ENCODE measurements around the gene KLKB1.
"Not testable (repeated sequence)": the region's sequence is repeated elsewhere in the genome, so short reads cannot be mapped to it uniquely, and the experiment has no call there.

The KLKB1 gene

DNA sequence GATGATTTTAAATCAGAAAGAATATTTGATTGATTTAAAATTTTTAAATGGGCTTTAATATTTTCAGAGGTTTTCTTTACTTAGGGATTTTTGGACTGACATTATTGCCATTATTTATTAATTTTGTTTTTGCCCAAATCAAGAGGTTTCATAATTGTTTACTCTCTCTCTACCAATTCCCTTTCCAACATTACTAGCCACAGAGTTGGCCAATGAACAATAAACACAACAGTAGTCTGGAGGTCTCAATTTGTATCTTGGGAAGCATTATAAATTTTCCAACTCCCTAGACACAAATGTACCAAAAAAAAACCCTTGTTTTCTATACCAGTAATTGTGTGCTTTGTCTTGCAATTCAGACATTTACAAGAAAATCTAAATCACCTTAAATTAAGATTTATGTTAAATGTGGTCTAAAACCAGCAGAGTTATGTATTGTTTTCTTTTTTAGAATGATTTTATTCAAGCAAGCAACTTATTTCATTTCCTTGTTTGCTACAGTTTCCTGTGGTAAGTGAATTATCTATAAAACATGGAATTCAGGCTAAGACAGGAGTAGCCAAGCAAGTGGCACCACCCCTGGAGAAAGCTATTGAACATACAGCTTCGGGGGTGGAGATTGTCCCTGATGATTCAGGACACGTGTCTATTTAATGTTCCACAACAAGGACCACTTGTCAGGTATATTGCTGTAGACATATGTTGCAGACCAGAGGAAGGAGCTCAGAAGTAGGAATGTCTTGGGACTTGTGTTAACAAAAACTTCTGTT is 622 bp downstream of the KLKB1 start:
- no peak for DNase-seq

GRCh38 chr4:186228514-186228894 is 1.2 kb downstream of the KLKB1 start:
- no peak for DNase-seq

GRCh38 chr4:186234367-186234766 is 7.1 kb downstream of the KLKB1 start:
- DNase-seq = no peak

DNA sequence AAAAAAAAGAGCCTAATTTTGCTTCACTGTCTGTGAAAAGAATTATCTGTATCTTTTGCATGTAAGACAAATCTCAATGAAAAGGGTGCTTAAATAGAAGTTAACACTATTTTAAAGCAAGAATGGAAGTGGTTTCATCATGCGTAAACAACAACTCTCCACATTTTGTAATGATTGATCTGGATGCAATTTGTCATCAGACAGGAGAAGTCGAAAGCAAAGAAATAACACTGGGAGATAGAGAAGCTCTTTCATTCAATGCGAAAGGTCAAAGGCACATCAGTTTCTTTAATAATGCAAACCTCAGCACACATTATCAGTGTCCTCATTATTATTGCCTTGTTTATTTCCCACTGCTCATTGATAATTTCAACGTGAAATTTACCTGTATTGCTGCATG is 8.8 kb downstream of the KLKB1 start:
- DNase-seq = no peak

- DNase-seq = no peak
These were observed 13.1 kb downstream of the KLKB1 start for GRCh38 chr4:186240452-186240847.

- DNase-seq = no peak
These were observed 13.7 kb downstream of the KLKB1 start for GRCh38 chr4:186240848-186241491.

DNA sequence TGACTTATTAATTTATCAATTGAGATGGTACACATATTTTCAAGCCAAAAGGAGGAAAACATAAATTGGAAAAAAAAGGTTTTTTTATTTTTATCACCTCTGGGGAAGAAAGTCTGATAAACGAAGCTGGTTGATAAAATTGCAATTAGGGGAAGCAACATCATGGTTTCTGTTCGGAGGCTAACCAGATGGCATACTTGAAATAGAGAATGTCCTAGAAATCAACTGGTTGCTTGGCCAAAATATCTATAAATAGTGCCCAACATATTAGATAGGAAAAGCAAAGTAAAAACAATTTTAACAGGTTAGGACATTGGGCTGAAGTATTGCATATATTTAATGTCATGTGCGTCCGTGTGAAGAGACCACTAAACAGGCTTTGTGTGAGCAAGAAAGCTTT is 14.3 kb downstream of the KLKB1 start:
- DNase-seq = no peak

DNA sequence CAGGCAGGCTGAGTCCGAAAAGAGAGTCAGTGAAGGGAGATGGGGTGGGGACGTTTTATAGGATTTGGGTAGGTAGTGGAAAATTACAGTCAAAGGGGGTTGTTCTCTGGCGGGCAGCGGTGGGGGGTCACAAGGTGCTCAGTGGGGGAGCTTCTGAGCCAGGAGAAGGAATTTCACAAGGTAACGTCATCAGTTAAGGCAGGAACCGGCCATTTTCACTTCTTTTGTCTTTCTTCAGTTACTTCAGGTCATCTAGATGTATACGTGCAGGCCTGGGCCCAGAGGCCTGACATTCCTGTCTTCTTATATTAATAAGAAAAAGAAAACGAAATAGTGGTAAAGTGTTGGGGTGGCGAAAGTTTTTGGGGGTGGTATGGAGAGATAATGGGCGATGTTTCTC is 14.7 kb downstream of the KLKB1 start:
- not testable (repeated sequence) for DNase-seq

DNA sequence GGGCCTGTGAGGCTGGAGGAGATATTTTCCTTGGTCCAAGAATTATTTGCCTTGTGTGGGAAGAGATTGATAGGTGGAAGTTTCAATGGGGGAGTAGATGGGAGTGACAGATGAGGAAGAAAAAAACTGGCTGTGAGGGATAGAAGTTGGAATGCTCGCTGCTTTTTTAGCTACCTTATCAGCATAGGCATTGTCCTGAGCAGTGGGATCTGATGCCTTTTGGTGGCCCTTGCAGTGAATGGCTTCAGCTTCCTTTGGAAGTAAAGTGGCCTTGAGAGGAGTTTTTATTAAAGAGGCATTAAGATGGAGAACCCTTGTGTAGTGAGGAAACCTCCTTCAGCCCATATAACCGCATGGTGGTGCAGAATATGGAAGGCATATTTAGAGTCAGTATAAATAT is 16.0 kb downstream of the KLKB1 start:
- no peak for DNase-seq

- no peak for DNase-seq
These were observed 17.5 kb downstream of the KLKB1 start for GRCh38 chr4:186244835-186245234.

DNA sequence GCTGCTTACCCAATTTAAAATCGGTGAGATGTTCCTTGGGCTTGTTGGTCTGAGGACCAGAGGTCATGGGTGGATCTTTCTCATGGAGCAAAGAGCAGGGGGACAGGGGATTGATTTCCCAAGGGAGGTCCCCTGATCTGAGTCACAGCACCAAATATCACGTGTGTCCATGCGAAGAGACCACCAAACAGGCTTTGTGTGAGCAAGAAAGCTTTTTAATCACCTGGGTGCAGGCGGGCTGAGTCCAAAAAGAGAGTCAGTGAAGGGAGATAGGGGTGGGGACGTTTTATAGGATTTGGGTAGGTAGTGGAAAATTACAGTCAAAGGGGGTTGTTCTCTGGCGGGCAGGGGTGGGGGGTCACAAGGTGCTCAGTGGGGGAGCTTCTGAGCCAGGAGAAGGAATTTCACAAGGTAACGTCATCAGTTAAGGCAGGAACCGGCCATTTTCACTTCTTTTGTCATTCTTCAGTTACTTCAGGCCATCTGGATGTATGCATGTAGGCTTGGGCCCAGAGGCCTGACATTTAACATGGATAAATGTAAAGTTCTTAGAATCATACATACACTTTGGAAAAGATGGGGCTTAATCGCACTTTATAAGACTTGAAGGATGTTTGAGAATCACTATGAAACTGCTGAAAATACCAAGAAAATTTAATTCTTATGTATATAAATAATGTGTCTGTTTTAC is 19.9 kb downstream of the KLKB1 start:
- not testable (repeated sequence) for DNase-seq

GRCh38 chr4:186248643-186249042 is 21.3 kb downstream of the KLKB1 start:
- DNase-seq = no peak

DNA sequence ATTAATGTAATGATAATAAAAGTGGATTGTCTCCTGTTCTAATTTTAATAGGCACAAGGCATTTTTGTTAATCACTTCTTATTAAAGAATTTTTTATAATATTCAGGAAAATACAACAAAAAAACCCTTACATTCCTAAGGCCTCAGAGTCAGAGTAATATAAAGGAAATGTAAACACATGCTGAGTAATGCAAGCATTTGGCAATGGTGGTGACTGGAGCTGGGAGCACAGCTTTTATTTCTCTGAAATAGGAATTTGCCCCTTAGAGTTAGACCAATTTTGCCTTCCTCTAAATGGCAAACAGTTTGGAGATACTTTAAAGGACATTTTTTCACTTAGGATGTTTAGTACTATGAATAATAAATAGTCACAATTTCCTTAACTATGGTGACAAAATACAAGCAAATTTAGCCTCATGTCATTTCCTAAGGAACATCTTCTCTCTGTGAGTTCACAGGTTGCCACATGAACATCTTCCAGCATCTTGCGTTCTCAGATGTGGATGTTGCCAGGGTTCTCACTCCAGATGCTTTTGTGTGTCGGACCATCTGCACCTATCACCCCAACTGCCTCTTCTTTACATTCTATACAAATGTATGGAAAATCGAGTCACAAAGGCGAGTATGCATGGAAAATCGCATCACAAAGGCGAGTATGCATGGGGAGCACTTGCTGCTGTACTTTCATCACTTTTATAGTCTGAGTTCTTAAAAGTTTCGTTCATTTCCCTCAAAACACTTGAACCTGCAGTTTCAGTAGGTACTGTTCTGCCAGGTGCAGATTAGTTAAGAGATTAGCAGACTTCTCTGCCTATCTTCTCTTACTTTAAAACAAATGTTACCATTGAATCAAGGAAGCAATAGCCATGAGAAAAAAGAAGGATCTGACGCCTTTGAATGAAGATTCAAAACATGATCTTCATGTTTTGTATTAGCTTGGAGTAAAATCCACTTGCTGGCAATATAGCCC is 22.8 kb downstream of the KLKB1 start:
- DNase-seq = no peak

GRCh38 chr4:186250760-186251159 is 23.5 kb downstream of the KLKB1 start:
- no peak for DNase-seq

DNA sequence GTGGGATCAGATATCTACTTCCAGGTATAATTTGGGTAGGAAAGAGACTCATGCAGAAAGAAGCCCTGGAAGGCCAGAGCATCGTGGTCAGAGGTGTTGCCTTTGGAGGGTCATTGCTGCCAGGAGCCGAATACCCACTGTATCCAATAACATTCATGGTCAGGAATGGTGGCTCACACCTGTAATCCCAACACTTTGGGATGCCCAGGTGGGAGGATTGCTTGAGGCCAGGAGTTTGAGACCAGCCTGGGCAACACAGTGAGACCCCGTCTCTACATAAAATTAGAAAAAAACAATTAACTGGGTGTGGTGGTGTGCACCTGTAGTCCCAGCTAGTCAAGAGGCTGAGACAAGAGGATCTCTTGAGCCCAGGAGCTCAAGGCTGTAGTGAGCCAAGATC is 27.8 kb downstream of the KLKB1 start:
- no peak for DNase-seq

GRCh38 chr4:186258216-186258811 is 31.0 kb downstream of the KLKB1 start:
- DNase-seq = no peak

DNA sequence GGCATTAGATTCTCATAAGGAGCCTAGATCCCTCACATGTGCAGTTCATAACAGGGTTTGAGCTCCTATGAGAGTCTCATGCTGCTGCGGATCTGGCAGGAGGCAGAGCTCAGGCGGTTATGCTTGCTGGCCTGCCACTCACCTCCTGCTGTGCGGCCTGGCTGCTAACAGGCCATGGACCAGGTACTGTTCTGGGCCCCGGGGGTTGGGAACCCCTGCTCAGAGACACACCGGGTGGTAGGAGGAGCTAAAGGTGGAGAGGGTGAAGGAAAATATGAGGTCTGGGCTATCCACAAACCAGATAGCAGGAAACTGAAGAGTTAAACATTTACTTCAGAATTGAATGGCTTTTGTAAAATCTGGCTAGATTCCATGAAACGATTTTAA is 32.8 kb downstream of the KLKB1 start:
- DNase-seq = no peak

DNA sequence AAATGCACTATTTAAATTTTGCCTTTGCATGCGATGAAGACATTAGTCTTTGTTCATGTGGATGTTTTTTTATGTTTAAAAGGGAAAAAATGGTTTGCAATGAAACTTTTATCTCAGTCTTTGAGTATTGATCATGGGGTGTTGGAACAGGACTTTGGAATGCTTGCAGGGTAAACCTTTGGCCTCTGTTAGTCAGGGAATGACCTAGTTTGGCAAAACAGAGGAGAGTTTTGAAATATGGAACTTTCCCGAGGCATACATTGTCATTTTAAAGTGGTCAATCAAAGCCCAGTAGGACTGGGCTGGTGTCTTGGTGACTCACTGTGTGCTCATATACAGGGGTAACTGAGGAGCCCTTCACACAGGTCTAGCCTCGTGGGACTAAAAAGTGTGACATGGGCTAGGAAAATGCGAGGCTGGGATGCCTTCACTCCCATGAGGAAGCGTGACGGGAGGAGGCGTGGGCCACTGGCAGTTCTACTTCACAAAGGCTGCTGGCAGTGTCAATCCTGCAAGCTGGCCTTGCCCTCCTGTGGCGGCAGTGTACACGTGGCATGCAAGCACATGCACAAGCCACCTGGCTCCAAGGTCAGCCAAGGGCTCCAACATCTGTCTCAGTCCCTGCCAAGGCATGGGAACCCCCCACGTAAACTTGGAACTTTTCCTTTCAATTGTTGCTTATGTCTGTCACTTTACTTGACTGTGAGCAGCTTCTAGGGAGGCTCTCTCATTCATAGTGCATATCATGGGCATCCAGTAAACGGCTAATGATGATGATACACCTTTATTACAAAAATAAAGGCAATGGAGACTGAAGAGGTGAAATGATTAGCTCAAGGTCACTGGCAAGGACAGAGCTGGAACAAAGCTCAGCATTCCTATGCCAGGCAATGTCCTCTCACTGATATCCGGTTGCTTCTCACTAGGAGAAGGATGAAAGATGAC is 33.5 kb downstream of the KLKB1 start:
- no peak for DNase-seq

DNA sequence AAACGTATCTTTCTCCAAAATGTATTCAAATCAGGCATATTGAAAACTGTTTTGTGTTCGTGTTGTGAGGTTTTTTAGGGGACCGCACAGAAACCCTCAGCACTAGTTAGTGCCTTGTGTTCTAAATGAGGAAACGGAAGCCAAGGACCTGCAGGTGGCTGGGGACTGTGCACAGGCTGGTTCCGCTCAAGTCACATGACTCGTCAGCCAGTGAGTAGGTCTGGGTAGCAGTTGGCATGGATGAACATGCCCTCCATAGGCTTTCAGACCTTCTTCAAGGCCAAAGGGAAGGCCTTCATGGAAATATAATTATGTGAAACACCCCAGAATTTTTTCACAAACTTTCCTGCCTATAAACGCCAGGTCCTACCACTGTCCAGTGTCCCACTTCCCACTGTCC is 37.4 kb downstream of the KLKB1 start:
- DNase-seq = no peak

- DNase-seq = not testable (repeated sequence)
These were observed 37.9 kb downstream of the KLKB1 start for GRCh38 chr4:186265250-186265649.

All from cortex of kidney (tissue), 1 donor.